GM19099 (cell line): ENCODE results near the gene PERM1.
A peak's percentile ranks its signal among the peaks of the same experiment; 100 is the strongest.

Source experiments
- POLR2A ChIP-seq: IDR thresholded peaks from 3 replicates; pipeline ENCODE4 v1.6.1; 2011; ENCODE audit warnings: low read depth; ENCODE audit not compliant: insufficient read length; ENCODE audit errors: extremely low read depth

Gene PERM1

GRCh38 chr1:972726-973458, 9.0 kb downstream of the PERM1 start:
- no peak for TF ChIP-seq POLR2A

GRCh38 chr1:971751-972506, 10.0 kb downstream of the PERM1 start:
- TF ChIP-seq POLR2A: no peak

DNA sequence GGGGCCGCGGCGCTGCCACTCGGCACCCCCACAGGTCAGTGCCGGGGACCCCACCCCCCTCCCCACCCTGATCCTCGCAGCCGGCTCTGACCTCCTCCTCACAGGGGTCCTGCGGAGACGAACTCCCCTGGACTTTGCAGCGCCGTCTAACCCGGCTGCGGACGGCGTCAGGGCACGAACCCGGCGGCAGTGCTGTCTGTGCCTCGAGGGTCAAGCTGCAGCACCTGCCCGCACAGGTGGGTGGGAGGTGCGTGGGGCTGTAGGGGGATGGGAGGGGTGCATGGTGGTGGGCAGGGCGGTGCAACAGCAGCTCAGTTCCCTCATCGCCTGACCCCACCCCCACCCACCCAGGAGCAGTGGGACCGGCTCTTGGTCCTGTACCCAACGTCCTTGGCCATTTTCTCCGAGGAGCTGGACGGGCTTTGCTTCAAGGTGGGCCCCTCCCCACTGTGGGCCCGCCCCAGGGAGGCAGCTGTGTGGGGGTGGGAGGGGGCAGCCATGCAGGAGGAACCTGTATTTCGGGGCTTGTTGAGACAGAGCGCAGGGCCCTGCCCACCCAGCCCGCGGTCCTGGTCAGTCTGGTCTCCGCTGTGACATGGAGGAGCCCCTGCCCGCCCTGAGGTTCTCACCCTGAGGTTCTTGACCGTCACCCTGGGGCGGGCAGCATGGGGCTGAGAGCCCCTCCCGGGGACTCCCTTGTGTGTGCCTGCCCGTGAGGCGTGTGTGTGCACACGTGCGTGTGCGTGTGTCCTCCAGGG, 10.7 kb downstream of the PERM1 start:
- TF ChIP-seq POLR2A: no peak

GRCh38 chr1:970242-970972, 11.5 kb downstream of the PERM1 start:
- TF ChIP-seq POLR2A: no peak

DNA sequence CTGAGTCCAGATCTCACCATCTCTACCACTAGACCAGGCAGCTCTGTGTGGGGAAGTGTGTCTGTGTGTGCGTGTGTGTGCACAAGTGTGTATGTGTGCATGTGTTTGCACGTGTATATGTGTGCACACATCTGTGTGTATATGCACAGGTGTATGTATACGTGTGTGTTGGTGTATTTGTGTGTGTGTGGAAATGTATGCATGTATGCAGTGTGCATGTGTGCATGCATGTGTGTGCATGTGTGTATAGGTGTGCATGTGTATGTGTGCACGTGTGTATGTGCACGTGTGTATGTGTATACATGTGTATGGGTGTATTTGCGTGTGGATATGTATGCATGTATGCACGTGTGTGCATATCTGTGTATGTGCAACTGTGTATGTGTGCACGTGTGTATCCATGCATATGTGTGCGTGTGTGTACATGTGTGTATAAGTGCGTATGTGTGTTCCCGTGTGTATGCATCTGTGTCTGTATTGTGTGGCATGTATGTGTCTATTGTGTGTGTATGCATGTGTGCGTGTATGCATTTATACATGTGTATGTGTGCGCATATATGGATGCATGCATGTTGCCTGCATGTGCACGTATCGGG, 12.5 kb downstream of the PERM1 start:
- no peak for TF ChIP-seq POLR2A

DNA sequence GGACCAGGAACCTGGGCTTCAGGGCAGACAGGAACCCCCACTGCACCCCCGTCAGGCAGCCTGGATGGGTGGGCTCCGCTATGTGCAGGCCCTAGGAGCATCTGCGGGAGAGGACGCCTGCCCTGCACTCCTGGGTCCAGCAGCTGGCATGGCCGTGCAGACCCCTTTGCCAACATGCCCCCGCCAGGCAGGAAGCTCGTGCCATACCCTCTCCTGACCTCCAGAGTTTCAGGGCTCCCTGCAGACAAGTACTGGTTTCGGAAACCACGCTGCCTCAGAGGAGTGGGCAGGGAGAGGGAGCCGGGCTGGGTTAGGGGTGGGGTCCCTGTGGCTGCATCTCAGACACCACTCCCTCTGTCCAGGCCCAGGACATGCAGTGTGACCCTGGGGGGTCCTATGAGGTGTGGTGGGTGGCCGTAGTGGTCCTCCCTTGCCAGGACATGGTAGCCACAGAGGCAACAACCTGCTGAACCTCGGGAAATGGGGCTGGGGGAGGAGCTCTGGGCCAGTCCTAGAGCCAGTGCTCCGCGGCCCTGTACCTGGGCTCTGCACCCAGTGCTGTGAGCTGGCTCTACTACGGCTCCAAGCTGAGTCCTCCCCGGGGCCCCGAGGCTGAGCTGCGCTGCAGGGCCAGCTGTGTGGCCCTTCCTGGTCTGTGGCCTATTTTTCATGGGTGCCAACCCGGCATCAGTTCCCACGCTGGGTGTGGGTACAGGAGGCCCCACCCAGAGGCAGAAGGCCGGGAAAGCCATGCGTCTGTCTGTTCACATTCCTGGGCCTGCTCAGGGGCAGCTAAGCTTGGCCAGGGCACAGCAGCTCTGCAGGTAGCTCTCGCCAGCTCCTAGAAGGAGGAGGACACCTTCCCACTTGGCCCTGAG, 14.2 kb downstream of the PERM1 start:
- no peak for TF ChIP-seq POLR2A

- TF ChIP-seq POLR2A: peak; percentile 52
These were observed 15.1 kb downstream of the PERM1 start for GRCh38 chr1:966704-967300.

- no peak for TF ChIP-seq POLR2A
These were observed 15.7 kb downstream of the PERM1 start, which contains the start of gene PLEKHN1 for GRCh38 chr1:966135-966703. PLEKHN1 (plus strand) TSS chr1:966482; CDS start chr1:966532, 50 bp downstream.

DNA sequence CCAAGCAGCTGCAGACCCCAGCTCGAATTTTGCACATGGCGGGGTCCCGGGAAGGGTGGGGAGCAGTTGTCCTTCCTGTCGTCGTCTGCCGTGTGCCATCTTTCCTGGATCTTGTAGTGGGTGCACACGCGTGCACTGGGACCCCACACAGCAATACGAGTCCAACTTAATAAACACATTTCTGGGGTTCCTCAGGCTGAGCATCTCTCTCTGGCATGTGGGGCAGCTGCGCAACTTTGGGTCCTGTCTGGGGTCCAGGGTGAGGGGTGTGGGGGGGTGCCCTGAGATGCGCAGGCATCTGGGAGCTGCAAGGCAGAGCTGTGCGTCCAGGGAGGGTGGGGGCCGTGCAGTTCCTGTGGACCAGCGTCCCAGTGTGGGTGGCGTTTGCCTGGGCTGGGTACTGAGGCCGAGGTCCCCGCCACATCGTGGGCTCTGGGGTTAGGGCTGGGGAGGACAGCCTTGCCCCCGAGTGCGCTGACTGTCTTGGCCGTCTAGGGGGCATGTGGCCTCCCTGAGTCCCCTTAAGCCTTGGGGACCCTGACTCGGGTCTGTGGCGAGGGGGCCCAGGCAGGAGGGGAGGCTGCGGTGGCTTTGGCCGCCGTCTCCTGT, 16.3 kb downstream of the PERM1 start:
- no peak for TF ChIP-seq POLR2A

GRCh38 chr1:964691-965525, 17.0 kb downstream of the PERM1 start:
- no peak for TF ChIP-seq POLR2A

DNA sequence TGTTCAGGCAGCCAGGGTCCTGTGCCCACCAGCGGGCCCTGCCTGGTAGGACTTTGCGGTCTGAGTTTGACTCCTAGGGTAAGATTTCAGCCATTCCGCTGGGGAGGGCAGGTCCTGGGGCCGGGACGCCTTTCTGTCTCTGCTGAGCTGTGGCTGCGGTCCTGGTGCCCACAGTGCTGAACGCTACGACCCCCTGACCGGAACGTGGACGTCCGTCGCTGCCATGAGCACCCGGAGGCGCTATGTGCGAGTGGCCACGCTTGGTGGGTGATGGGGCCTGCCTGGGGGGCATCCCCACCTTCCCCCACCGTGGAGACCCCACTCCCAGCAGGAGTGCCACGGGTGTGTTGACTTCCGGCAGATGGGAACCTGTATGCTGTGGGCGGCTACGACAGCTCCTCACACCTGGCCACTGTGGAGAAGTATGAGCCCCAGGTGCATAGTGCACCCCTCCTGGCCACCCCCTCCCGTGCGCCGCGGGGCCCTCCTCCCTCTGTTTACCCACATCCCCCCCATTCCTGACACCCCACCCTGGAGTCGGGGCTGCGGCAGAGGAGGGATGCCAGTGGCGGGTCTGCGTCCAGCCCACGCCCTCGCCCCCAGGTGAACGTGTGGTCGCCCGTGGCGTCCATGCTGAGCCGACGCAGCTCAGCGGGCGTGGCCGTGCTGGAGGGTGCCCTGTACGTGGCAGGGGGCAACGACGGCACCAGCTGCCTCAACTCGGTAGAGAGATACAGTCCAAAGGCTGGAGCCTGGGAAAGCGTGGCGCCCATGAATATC, 18.0 kb downstream of the PERM1 start:
- no peak for TF ChIP-seq POLR2A
